Right lobe of liver (tissue), 6 donors: ENCODE results near the gene ALPI. TPM values are rescaled to one million over a fixed set of nuclear protein-coding genes. Genes with fewer than 3 reads are reported as not detected.

Source experiments
- ATAC-seq, 4 donors: fragments of 200-7000 bp; cut with Tn5 transposase; one replicate each; pipeline ENCODE4 v1.9.1; 2020; ENCODE audit warnings: mild to moderate bottlenecking in 4 of 4, moderate library complexity in 4 of 4
- DNase-seq, 3 donors: peaks; one replicate each; pipeline ENCODE4 v3.0.0-alpha.2; 2020
- H3K27ac ChIP-seq, 3 donors: fragments of 200-600 bp; one replicate each; pipeline ENCODE4 v1.8.0; 2022
- H3K27me3 ChIP-seq, 2 donors: fragments of 200-600 bp; one replicate each; pipeline ENCODE4 v1.8.0; 2022
- H3K36me3 ChIP-seq, 4 donors: fragments of 200-600 bp; sonication (generic) in 1 of 4; one replicate each; pipeline versions ENCODE4 v1.5.1 to v1.8.0; 2017 to 2022; ENCODE audit warnings: control low read depth in 1 of 4
- H3K4me1 ChIP-seq, 4 donors: fragments of 200-600 bp; sonication (generic) in 1 of 4; one replicate each; pipeline versions ENCODE4 v1.5.1 to v1.8.0; 2017 to 2022; ENCODE audit warnings: control low read depth in 1 of 4
- H3K4me3 ChIP-seq, 3 donors: fragments of 200-600 bp; one replicate each; pipeline ENCODE4 v1.8.0; 2022
- H3K9me3 ChIP-seq, 4 donors: fragments of 200-600 bp; sonication (generic) in 1 of 4; one replicate each; pipeline versions ENCODE4 v1.5.1 to v1.8.0; 2017 to 2022; ENCODE audit warnings: control low read depth in 1 of 4
- CTCF ChIP-seq, 4 donors: fragments of 200-600 bp in 3 of 4; fragments of 450-650 bp in 1 of 4; IDR thresholded peaks; one replicate each; pipeline versions ENCODE4 v1.5.1 to v1.8.0; 2016 to 2022; ENCODE audit warnings: antibody characterized with exemption in 4 of 4, mild to moderate bottlenecking in 2 of 4
- POLR2A ChIP-seq: fragments of 450-650 bp; IDR thresholded peaks from one replicate; pipeline ENCODE4 v1.6.1; 2017; ENCODE audit warnings: antibody characterized with exemption, mild to moderate bottlenecking
- WGBS: methylation state at CpG from one replicate; pipeline ENCODE4 v1.1.6; 2018; ENCODE audit warnings: low coverage, low lambda C conversion rate; ENCODE audit not compliant: insufficient coverage; ENCODE audit errors: missing lambda C conversion rate; 5-methylcytosine and 5-hydroxymethylcytosine counted together
- intact Hi-C, 2 donors: fragments of 100-400 bp; cut with DNase I; formaldehyde crosslinking; loops; one replicate each; pipeline versions ENCODE4 v1.11.2 to v1.14.1; 2022
- total RNA-seq, 6 experiments: library from RNA; depleted of rRNA in 2 of 6; stranded (reverse); fragments of >200 nt in 2 of 6; fragmentation: NEBNext Ultra II Directional in 3 of 6; extraction: Animal tissue kit (Norgen Biotek cat#: 25700) in 3 of 6; gene quantifications; one replicate each; pipeline versions ENCODE4 v1.1.0 to v1.2.4, GENCODE V29; 2016 to 2023
- donor health status: DM: no; HTN: yes; CAD: no.
- donor health status: DM: no; HTN: no; CAD: no.
- donor health status: DM: no; HTN: no; CAD: no.
- donor health status: DM: no; HTN: yes; CAD: no.
- donor health status: DM: no; HTN: yes; CAD: no.

The ALPI gene
- total RNA-seq, 6 experiments from 2014 or later = 0.19 to 0.25 TPM; not detected in 4

DNA sequence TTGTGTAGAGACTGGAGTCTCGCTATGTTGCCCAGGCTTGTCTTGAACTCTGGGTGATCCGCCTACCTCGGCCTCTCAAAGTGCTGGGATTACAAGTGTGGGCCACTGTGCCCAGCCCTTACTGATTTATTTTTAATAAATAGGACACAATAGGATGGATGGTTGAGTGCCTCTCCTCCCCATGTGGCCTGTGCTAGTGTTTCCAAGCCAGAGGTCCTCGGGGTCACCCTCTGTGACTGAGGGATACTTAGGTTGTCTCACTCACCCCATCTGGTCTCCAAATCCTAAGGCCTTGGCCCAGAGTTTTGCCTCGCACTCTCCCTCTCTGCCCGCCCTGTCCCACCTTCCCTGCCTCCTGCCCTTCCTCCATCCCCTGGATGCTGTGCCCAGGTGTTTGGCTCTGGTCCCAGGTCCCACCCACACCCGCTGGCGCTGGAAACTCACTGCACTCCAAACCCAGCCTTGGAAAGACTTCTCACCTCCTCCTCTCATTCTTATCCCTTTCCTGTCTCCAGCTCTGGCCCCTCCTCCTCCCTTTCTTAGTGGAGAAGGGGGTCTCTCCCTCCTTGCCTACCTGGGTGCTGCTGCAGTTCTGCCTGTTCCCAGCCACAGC is 36.4 kb downstream of the ALPI start:
- Histone ChIP-seq H3K9me3 (no peaks in the 10 kb centered on the region), H3K27ac (no peak overlapping the region), H3K4me1 (peaks cover 0 to under 1% (median 0%) of the 10 kb centered on the region in 4 donors), H3K36me3 (no peaks in the 10 kb centered on the region), H3K27me3 (no peaks in the 10 kb centered on the region), H3K4me3 (no peak overlapping the region)
- intact Hi-C loops = no loop called here
- peak in 1 of 3 donors; percentile 15 for DNase-seq
- no peak for ATAC-seq
- 73% methylated on average over 5 of the region's 8 CpGs for WGBS
- no peak for TF ChIP-seq CTCF (IDR thresholded peaks at IDR 0.05)
- no peak for TF ChIP-seq POLR2A

DNA sequence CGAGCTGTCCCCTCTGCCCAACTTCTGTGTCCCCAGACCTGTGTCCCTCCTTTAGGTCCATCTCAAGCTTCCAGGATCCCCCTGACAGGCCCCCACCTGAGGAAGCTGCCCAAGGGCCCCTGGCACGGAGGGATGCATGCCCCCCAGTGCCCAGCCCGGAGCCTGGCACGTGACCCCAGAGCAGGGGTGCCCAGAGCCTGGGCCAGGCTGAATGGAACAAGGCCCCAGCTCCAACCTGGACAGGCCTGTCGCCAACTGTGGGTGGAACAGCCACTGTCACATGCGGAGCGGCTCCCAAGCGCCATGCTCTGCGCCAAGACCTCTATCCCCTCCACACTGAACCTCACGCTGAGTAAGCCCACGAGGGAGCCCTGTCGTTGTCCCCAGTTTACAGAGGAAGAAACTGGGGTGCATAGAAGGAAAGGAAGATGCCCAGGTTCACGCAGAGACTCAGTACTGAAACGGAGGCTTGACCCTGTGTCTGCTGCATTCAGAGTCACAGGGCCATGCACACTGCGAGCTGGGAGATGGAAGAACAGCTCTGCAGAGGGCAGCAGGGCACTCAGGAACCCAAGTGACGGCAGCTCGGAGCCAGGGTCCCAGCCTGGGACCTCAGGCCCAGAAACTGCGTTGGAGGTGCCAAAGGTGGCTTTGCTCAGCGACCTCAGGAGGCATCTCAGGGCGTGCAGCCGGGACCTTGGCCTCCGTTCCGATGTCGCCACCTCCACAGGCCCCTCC is 37.2 kb downstream of the ALPI start:
- intact Hi-C loops = no loop called here
- no peak for TF ChIP-seq CTCF (IDR thresholded peaks at IDR 0.05)
- no peak for TF ChIP-seq POLR2A
- H3K4me3 ChIP-seq = no peak overlapping the region
- 98% methylated on average over 8 of the region's 24 CpGs for WGBS
- no peaks in the 10 kb centered on the region for H3K4me1 ChIP-seq
- H3K36me3 ChIP-seq = no peaks in the 10 kb centered on the region
- no peaks in the 10 kb centered on the region for H3K9me3 ChIP-seq
- ATAC-seq (no peak), DNase-seq (peak in 1 of 3 donors; percentile 31)
- no peaks in the 10 kb centered on the region for H3K27me3 ChIP-seq
- H3K27ac ChIP-seq = no peak overlapping the region

- Histone ChIP-seq H3K36me3 (no peaks in the 10 kb centered on the region), H3K27me3 (no peaks in the 10 kb centered on the region), H3K27ac (no peak overlapping the region), H3K4me3 (no peak overlapping the region), H3K9me3 (no peaks in the 10 kb centered on the region), H3K4me1 (no peaks in the 10 kb centered on the region)
- no peak for TF ChIP-seq POLR2A
- no peak for TF ChIP-seq CTCF (IDR thresholded peaks at IDR 0.05)
- ATAC-seq (no peak), DNase-seq (peak in 1 of 3 donors; percentile 22)
- WGBS = 79% methylated on average over 9 of the region's 10 CpGs
- intact Hi-C loops = no loop called here
These were observed 37.9 kb downstream of the ALPI start for GRCh38 chr2:232493701-232494474.

DNA sequence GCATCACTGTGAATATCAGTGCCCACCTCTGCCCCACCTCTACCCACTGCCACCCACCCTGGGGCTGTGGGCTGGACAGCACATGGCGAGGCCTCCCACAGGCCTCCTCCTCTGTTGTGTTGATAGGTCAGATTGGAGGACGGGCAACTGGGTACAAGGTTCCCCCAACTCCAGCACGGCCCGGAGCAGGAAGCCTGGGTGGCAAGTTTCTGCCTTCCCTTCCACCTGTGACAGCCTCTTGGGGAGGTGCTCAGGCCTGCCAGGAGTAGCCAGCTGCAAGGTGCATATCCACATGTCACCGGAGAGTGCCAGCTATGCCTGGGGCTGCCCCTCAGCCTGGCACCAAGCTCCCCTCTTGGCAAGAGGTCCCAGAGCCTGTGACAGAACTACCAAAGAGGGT is 38.6 kb downstream of the ALPI start:
- no CpG with 5 or more reads among the region's 5 CpGs for WGBS

More for the DNA sequence above, 38.6 kb downstream of the ALPI start:
- Histone ChIP-seq H3K9me3 (no peaks in the 10 kb centered on the region), H3K4me1 (no peaks in the 10 kb centered on the region), H3K4me3 (no peak overlapping the region), H3K27me3 (no peaks in the 10 kb centered on the region), H3K36me3 (no peaks in the 10 kb centered on the region), H3K27ac (no peak overlapping the region)
- DNase-seq (peak in 1 of 3 donors; percentile 37), ATAC-seq (no peak)
- TF ChIP-seq CTCF (IDR thresholded peaks at IDR 0.05) = no peak
- no peak for TF ChIP-seq POLR2A
- intact Hi-C loops = no loop called here
